ENCODE results near the gene SRSF10. TPM values are rescaled to one million over a fixed set of nuclear protein-coding genes. Genes with fewer than 3 reads are reported as not detected.
A peak's percentile ranks its signal among the peaks of the same experiment; 100 is the strongest.

Gene SRSF10
- total RNA-seq = 10 to 100 TPM; 85.8 to 98.0 (median 94.0) TPM
- long read RNA-seq, donor 1, partial matches to known transcripts = 1 of 19 reads
- long read RNA-seq, donor 1, other reads (novel, unspliced or antisense) = 14 of 19 reads
- long read RNA-seq, donor 2, transcript SRSF10-212 (3 exons, 790 nt) = major isoform, 8 of 17 reads
- long read RNA-seq, donor 2, partial matches to known transcripts = 0 of 17 reads
- long read RNA-seq, donor 2, other reads (novel, unspliced or antisense) = 8 of 17 reads

DNA sequence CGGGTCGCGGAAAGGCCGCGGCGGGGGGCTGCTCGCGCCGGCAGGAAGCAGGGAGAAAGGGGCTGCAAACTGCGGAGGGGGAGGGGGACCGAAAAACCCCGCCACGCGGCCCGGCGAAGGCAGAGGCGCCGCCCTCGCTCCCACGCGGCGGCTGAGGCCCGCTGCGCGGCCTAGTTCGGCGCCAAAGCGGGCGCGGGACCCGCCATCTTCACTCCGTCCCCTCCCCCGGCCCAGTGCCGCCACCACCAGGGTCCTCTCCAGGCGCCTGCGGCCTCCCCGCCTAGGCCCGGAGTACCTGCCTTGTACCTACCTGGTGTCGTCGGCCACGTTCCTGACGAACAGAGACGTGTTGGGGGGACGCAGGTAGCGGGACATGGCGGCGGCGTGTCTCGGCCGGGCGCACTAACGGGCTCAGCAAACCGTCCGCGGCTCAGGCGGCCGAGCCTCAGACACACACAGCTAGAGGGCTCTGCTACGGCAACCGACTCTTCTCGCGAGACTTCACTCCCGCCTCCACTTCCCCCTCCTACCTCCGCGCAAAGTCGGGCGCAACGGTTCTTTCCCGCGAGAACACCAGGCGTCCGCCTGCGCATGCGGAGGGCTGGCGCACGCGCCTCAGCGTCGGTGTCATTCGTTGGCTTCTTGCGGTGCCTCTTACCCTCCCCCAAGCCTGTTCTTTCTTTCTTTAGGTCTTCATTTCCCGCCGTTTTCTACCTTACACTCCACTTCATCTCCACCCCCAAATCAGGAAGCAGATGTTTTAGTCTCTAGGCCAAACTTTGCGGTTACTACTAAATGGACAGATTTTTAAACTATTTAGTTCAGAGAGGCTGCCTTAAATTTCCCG, at the start of gene SRSF10:
Gene SRSF10, minus strand, starts transcription at position 447 of the 847 bp plus-strand sequence. Its CDS starts 72 bp downstream, at position 375.
- no peaks in the 10 kb centered on the region for H3K36me3 ChIP-seq (ENCODE audit: low read depth)
- no peaks in the 10 kb centered on the region for H3K9me3 ChIP-seq
- ATAC-seq (peak; percentile 99), DNase-seq (peak; percentile 98 to 99 (median 98))
- H3K4me3 ChIP-seq = peak within 1 kb of the TSS; percentile 89
- peaks cover 32% of the 10 kb centered on the region for H3K4me1 ChIP-seq (ENCODE audit: low read depth)
- TF ChIP-seq, protein P1, sequence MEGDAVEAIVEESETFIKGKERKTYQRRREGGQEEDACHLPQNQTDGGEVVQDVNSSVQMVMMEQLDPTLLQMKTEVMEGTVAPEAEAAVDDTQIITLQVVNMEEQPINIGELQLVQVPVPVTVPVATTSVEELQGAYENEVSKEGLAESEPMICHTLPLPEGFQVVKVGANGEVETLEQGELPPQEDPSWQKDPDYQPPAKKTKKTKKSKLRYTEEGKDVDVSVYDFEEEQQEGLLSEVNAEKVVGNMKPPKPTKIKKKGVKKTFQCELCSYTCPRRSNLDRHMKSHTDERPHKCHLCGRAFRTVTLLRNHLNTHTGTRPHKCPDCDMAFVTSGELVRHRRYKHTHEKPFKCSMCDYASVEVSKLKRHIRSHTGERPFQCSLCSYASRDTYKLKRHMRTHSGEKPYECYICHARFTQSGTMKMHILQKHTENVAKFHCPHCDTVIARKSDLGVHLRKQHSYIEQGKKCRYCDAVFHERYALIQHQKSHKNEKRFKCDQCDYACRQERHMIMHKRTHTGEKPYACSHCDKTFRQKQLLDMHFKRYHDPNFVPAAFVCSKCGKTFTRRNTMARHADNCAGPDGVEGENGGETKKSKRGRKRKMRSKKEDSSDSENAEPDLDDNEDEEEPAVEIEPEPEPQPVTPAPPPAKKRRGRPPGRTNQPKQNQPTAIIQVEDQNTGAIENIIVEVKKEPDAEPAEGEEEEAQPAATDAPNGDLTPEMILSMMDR (IDR thresholded peaks at IDR 0.05) = no peak
- intact Hi-C loops (cut with DNase I, micrococcal nuclease) = loop anchor here in 1 of 2 donors (5.0 kb wide), 1 partner anchor 42 kb away; no protein-coding TSS in a partner anchor

DNA sequence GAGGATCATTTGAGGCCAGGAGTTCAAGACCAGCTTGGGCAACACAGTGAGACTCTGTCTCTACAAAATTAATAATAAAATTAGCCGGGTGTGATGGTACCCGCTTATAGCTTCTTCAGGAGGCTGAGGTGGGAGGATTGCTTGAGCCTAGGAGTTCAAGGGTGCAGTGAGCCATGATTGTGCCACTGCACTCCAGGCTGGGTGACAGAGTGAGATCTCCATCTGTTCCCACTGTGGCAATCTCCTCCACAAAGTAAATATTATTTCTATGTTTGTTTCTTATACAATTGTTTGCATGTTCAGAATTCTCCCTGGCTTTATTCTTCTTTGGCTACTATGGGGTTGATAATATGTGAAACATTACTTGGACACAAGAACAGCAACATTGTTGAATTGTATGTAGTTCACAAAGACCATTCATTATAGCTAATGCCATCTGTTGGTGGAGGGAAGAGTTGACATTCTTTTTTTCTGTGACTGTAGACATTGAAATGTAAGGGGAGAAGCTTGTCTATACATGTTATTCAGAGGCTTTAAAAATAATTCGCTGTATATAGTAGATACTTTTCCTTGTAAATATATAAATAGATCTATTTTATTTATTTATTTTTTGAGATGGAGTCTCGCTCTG, 47.8 kb upstream of the SRSF10 start:
- no peak overlapping the region for H3K4me3 ChIP-seq
- DNase-seq = no peak
- intact Hi-C loops (cut with DNase I, micrococcal nuclease) = loop anchor here in 1 of 2 donors (10.0 kb wide), 1 partner anchor 223 kb away; the partner anchor contains the start of gene GALE
- ATAC-seq = peak; percentile 87
- H3K4me1 ChIP-seq (ENCODE audit: low read depth) = peaks cover 3% of the 10 kb centered on the region
- H3K9me3 ChIP-seq = no peaks in the 10 kb centered on the region
- TF ChIP-seq, protein P1 (IDR thresholded peaks at IDR 0.05) = peak; percentile 34
- H3K36me3 ChIP-seq (ENCODE audit: low read depth) = no peaks in the 10 kb centered on the region

DNA sequence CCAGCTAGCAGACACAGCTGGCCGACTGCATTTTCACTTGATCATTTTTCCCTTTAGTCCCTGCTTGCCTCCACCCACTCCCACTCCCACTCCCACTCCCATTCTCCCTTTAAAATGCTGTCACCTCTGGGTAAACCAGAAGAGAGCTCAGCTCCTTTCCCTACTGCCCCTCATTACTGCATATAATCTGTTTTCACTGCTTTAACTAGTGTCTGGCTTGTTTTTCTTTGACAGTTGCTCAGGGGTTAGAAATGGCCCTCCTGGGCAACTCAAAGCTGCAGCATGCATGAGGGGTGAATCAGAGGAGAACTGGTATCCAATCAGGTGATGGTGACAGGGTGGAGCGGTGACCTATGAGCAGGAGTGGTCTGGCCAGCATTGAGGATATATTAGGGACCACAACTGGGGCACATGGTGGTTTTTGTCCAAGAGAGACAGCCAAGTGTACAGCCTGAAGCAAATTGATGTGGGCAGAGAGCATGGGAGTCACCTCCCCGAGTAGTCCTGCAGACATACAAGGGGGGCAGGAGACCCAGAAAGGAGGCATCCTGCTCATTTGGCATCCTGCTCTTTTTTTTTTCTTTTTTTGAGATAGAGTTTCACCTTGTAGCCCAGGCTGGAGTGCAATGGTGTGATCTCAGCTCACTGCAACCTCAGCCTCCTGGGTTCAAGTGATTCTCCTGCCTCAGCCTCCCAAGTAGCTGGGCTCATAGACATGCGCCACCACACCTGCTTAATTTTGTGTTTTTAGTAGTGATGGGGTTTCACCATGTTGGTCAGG, 42.6 kb upstream of the SRSF10 start:
- H3K9me3 ChIP-seq = no peaks in the 10 kb centered on the region
- H3K4me1 ChIP-seq (ENCODE audit: low read depth) = peaks cover 41% of the 10 kb centered on the region
- peak; percentile 47 for ATAC-seq
- intact Hi-C loops (cut with DNase I, micrococcal nuclease) = loop anchor here in 1 of 2 donors (5.0 to 10.0 kb wide), 3 partner anchors 45 to 218 kb away; partner anchors contain the start of genes GALE and PNRC2
- H3K4me3 ChIP-seq = no peak overlapping the region
- TF ChIP-seq, protein P1 (IDR thresholded peaks at IDR 0.05) = no peak
- no peaks in the 10 kb centered on the region for H3K36me3 ChIP-seq (ENCODE audit: low read depth)
- DNase-seq = peak in 1 of 3 donors; percentile 45

DNA sequence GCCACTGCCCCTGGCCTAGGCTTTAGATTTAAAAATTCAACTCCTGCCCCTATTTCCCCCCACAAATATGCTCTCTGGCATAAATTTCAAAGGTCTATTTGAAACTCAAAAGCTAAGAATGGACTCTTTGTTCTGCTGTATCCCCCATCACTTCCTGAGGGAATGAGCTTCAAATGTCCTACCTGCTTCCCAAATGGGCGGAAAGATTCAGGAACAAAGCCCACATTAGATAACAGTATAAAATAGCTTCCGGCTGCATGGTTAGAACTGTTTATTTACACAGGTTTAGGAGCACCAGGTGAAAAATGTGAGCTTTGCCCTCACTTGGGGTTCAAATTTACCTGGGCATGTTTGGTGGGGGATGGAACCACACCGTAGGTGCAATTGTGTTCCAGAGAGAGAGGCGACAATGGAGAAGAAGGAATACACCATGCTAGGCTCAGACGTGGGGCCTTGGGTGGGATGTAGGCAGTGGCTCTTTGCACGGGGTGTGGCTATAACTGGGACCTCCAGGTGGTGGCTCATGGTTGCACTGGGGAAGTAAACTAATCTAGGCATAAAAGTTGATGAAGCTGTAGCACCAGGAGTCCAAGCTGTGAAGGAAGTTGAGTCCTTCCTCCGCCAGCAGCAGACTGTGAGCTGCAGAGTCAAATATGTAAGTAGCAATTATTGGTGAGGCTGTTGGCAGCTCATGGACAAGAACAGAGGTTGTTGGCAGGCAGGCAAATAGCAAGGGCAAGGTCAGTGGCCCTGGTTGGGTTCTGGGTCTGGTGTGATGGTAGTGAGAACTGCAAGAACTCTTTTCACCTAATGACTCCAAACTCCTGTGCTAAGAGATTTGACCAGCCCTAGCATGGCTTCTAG, 41.5 kb upstream of the SRSF10 start:
- peak; percentile 68 for ATAC-seq
- intact Hi-C loops (cut with DNase I, micrococcal nuclease) = loop anchor here in 1 of 2 donors (5.0 to 10.0 kb wide), 3 partner anchors 44 to 217 kb away; partner anchors contain the start of genes GALE and PNRC2
- H3K4me3 ChIP-seq = no peak overlapping the region
- no peaks in the 10 kb centered on the region for H3K9me3 ChIP-seq
- peaks cover 44% of the 10 kb centered on the region for H3K4me1 ChIP-seq (ENCODE audit: low read depth)
- DNase-seq = peak in 2 of 3 donors; percentile 61 to 63
- TF ChIP-seq, protein P1 (IDR thresholded peaks at IDR 0.05) = no peak
- H3K36me3 ChIP-seq (ENCODE audit: low read depth) = no peaks in the 10 kb centered on the region
